ENCODE results near the gene NTM. TPM values are rescaled to one million over a fixed set of nuclear protein-coding genes. Genes with fewer than 3 reads are reported as not detected.

NTM gene
- total RNA-seq, 1 donor from 2014 or later, result 82.7 TPM

DNA sequence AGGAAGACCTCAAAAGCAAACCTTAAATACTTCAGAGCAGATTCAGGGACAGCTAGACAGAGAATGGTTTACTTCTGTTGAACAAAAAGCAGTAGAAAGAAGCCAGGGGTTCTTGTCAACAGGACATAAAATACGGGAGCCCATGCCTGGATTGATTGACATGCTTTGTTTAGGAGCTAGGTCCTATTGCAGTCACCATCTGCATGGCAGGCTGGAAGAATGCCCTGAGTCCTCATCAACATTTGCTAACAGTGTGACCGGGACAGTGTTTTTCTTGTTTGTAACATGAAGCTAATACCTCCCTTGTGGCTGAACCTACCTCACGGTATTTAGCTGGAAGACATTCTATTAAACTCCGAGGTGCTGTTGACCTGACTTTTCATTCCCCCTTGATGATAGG is 225.4 kb downstream of the NTM start:
- Mint-ChIP-seq H3K9me3 (ENCODE audit: unreplicated experiment) (no peaks in the 10 kb centered on the region), H3K36me3 (ENCODE audit: unreplicated experiment) (no peaks in the 10 kb centered on the region), H3K4me1 (ENCODE audit: unreplicated experiment) (no peaks in the 10 kb centered on the region), H3K27ac (ENCODE audit: unreplicated experiment) (no peak overlapping the region), H3K4me3 (ENCODE audit: unreplicated experiment) (no peak overlapping the region), H3K27me3 (ENCODE audit: unreplicated experiment) (peaks cover 29% of the 10 kb centered on the region)
- TF ChIP-seq, protein P1, sequence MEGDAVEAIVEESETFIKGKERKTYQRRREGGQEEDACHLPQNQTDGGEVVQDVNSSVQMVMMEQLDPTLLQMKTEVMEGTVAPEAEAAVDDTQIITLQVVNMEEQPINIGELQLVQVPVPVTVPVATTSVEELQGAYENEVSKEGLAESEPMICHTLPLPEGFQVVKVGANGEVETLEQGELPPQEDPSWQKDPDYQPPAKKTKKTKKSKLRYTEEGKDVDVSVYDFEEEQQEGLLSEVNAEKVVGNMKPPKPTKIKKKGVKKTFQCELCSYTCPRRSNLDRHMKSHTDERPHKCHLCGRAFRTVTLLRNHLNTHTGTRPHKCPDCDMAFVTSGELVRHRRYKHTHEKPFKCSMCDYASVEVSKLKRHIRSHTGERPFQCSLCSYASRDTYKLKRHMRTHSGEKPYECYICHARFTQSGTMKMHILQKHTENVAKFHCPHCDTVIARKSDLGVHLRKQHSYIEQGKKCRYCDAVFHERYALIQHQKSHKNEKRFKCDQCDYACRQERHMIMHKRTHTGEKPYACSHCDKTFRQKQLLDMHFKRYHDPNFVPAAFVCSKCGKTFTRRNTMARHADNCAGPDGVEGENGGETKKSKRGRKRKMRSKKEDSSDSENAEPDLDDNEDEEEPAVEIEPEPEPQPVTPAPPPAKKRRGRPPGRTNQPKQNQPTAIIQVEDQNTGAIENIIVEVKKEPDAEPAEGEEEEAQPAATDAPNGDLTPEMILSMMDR (IDR thresholded peaks at IDR 0.05), result no peak
- DNase-seq (ENCODE audit: extremely low spot score, unreplicated experiment), result no peak

GRCh38 chr11:131597890-131598289 is 227.5 kb downstream of the NTM start:
- TF ChIP-seq, protein P1 (IDR thresholded peaks at IDR 0.05), result no peak
- no peaks in the 10 kb centered on the region for H3K36me3 Mint-ChIP-seq (ENCODE audit: unreplicated experiment)
- DNase-seq (ENCODE audit: extremely low spot score, unreplicated experiment), result no peak
- no peaks in the 10 kb centered on the region for H3K4me1 Mint-ChIP-seq (ENCODE audit: unreplicated experiment)
- no peaks in the 10 kb centered on the region for H3K9me3 Mint-ChIP-seq (ENCODE audit: unreplicated experiment)
- H3K27ac Mint-ChIP-seq (ENCODE audit: unreplicated experiment), result no peak overlapping the region
- H3K27me3 Mint-ChIP-seq (ENCODE audit: unreplicated experiment), result peaks cover 43% of the 10 kb centered on the region
- no peak overlapping the region for H3K4me3 Mint-ChIP-seq (ENCODE audit: unreplicated experiment)

GRCh38 chr11:131598305-131598704 is 227.9 kb downstream of the NTM start:
- DNase-seq (ENCODE audit: extremely low spot score, unreplicated experiment), result no peak
- Mint-ChIP-seq H3K27ac (ENCODE audit: unreplicated experiment) (no peak overlapping the region), H3K27me3 (ENCODE audit: unreplicated experiment) (peaks cover 45% of the 10 kb centered on the region), H3K36me3 (ENCODE audit: unreplicated experiment) (no peaks in the 10 kb centered on the region), H3K9me3 (ENCODE audit: unreplicated experiment) (no peaks in the 10 kb centered on the region), H3K4me3 (ENCODE audit: unreplicated experiment) (no peak overlapping the region), H3K4me1 (ENCODE audit: unreplicated experiment) (no peaks in the 10 kb centered on the region)
- TF ChIP-seq, protein P1 (IDR thresholded peaks at IDR 0.05), result no peak

GRCh38 chr11:131599285-131599684 is 228.9 kb downstream of the NTM start:
- H3K27ac Mint-ChIP-seq (ENCODE audit: unreplicated experiment), result no peak overlapping the region
- no peaks in the 10 kb centered on the region for H3K36me3 Mint-ChIP-seq (ENCODE audit: unreplicated experiment)
- no peak overlapping the region for H3K4me3 Mint-ChIP-seq (ENCODE audit: unreplicated experiment)
- H3K4me1 Mint-ChIP-seq (ENCODE audit: unreplicated experiment), result no peaks in the 10 kb centered on the region
- peaks cover 45% of the 10 kb centered on the region for H3K27me3 Mint-ChIP-seq (ENCODE audit: unreplicated experiment)
- no peaks in the 10 kb centered on the region for H3K9me3 Mint-ChIP-seq (ENCODE audit: unreplicated experiment)
- TF ChIP-seq, protein P1 (IDR thresholded peaks at IDR 0.05), result no peak
- no peak for DNase-seq (ENCODE audit: extremely low spot score, unreplicated experiment)

GRCh38 chr11:131600628-131601027 is 230.2 kb downstream of the NTM start:
- H3K4me1 Mint-ChIP-seq (ENCODE audit: unreplicated experiment), result no peaks in the 10 kb centered on the region
- H3K9me3 Mint-ChIP-seq (ENCODE audit: unreplicated experiment), result no peaks in the 10 kb centered on the region
- peaks cover 34% of the 10 kb centered on the region for H3K27me3 Mint-ChIP-seq (ENCODE audit: unreplicated experiment)
- TF ChIP-seq, protein P1 (IDR thresholded peaks at IDR 0.05), result no peak
- H3K4me3 Mint-ChIP-seq (ENCODE audit: unreplicated experiment), result no peak overlapping the region
- H3K27ac Mint-ChIP-seq (ENCODE audit: unreplicated experiment), result no peak overlapping the region
- no peak for DNase-seq (ENCODE audit: extremely low spot score, unreplicated experiment)
- no peaks in the 10 kb centered on the region for H3K36me3 Mint-ChIP-seq (ENCODE audit: unreplicated experiment)

All from osteocyte (in vitro differentiated cells).